CD14-positive monocyte (primary cell): ENCODE measurements around the gene TBC1D22A. TPM values are rescaled to one million over a fixed set of nuclear protein-coding genes. Genes with fewer than 3 reads are reported as not detected.

Experiments
- DNase-seq, 3 donors: peaks; one replicate each; pipeline ENCODE4 v3.0.0-alpha.2; 2011 to 2022
- H2AFZ ChIP-seq: 2 replicates; pipeline ENCODE4 v1.6.0; 2012; ENCODE audit warnings: mild to moderate bottlenecking, low read depth, low read length, inconsistent platforms; ENCODE audit not compliant: insufficient read depth, poor library complexity, severe bottlenecking
- H3K27ac ChIP-seq, 2 donors: 1 replicate in 1 of 2; 2 replicates in 1 of 2; pipeline ENCODE4 v1.5.1; 2012 to 2013; ENCODE audit warnings: low read length in 2 of 2, control low read depth in 1 of 2, inconsistent platforms in 1 of 2, low read depth in 1 of 2, mild to moderate bottlenecking in 1 of 2
- H3K27me3 ChIP-seq, 2 donors: one replicate each; pipeline versions ENCODE4 v1.6.0 to v1.6.1; 2011 to 2013; ENCODE audit warnings: low read length in 2 of 2; ENCODE audit not compliant: control insufficient read depth in 2 of 2, insufficient read depth in 2 of 2
- H3K36me3 ChIP-seq, 2 donors: replicated peaks in 1 of 2; 1 replicate in 1 of 2; 2 replicates in 1 of 2; pipeline versions ENCODE4 v1.5.1 to v1.6.1; 2012 to 2013; ENCODE audit warnings: low read length in 2 of 2, control low read depth in 1 of 2, inconsistent platforms in 1 of 2, mild to moderate bottlenecking in 1 of 2; ENCODE audit not compliant: insufficient read depth in 2 of 2, control insufficient read depth in 1 of 2
- H3K4me1 ChIP-seq, 2 donors: 1 replicate in 1 of 2; 2 replicates in 1 of 2; pipeline versions ENCODE4 v1.5.1 to v1.6.1; 2012 to 2013; ENCODE audit warnings: low read length in 2 of 2, control low read depth in 1 of 2, inconsistent platforms in 1 of 2, mild to moderate bottlenecking in 1 of 2, moderate library complexity in 1 of 2; ENCODE audit not compliant: insufficient read depth in 2 of 2, control insufficient read depth in 1 of 2
- H3K4me2 ChIP-seq: replicated peaks from 2 replicates; pipeline ENCODE3; 2012; ENCODE audit warnings: low read length, moderate library complexity, mild to moderate bottlenecking; ENCODE audit not compliant: poor library complexity, severe bottlenecking; ENCODE audit errors: extremely low read depth
- H3K4me3 ChIP-seq, 3 experiments: fragments of 200-600 bp in 1 of 3; sonication (generic) in 1 of 3; replicated peaks in 1 of 3; 1 replicate in 2 of 3; 2 replicates in 1 of 3; pipeline ENCODE4 v1.5.1; 2011 to 2013; ENCODE audit warnings: low read length in 3 of 3, mild to moderate bottlenecking in 3 of 3, control low read depth in 2 of 3, low read depth in 2 of 3, inconsistent platforms in 1 of 3, moderate library complexity in 1 of 3
- H3K79me2 ChIP-seq: 2 replicates; pipeline ENCODE4 v1.6.0; 2012; ENCODE audit warnings: mild to moderate bottlenecking, control low read depth, inconsistent platforms, low read length, moderate library complexity; ENCODE audit not compliant: insufficient read depth
- H3K9ac ChIP-seq: 2 replicates; pipeline ENCODE4 v1.6.0; 2017; ENCODE audit warnings: low read length, mild to moderate bottlenecking; ENCODE audit not compliant: insufficient read depth, poor library complexity, severe bottlenecking
- H3K9me3 ChIP-seq, 2 donors: replicated peaks in 1 of 2; 1 replicate in 1 of 2; 2 replicates in 1 of 2; pipeline versions ENCODE4 v1.5.1 to v1.6.1; 2012 to 2013; ENCODE audit warnings: low read length in 2 of 2, control low read depth in 1 of 2; ENCODE audit not compliant: control insufficient read depth in 1 of 2, insufficient read depth in 1 of 2
- H4K20me1 ChIP-seq: 2 replicates; pipeline ENCODE4 v1.6.0; 2012; ENCODE audit warnings: mild to moderate bottlenecking, low read length, control low read depth, moderate library complexity; ENCODE audit not compliant: insufficient read depth
- H3K27ac Mint-ChIP-seq, 7 donors: one replicate each; pipeline ENCODE4 v1.8.0; 2020; ENCODE audit warnings: mild to moderate bottlenecking in 7 of 7, mixed read lengths in 7 of 7, moderate library complexity in 6 of 7, inconsistent platforms in 2 of 7
- H3K27me3 Mint-ChIP-seq, 3 donors: one replicate each; pipeline ENCODE4 v1.8.0; 2021 to 2022; ENCODE audit warnings: low read depth in 3 of 3, mild to moderate bottlenecking in 3 of 3, mixed read lengths in 3 of 3, moderate library complexity in 3 of 3, inconsistent platforms in 1 of 3
- H3K36me3 Mint-ChIP-seq, 2 donors: one replicate each; pipeline ENCODE4 v1.8.0; 2020; ENCODE audit warnings: mixed read lengths in 2 of 2, inconsistent platforms in 1 of 2, mild to moderate bottlenecking in 1 of 2
- H3K4me1 Mint-ChIP-seq: one replicate; pipeline ENCODE4 v1.8.0; 2020; ENCODE audit warnings: mild to moderate bottlenecking, mixed read lengths
- H3K4me3 Mint-ChIP-seq, 2 donors: one replicate each; pipeline ENCODE4 v1.8.0; 2020; ENCODE audit warnings: mild to moderate bottlenecking in 2 of 2, mixed read lengths in 2 of 2, moderate library complexity in 1 of 2
- H3K9me3 Mint-ChIP-seq, 7 donors: one replicate each; pipeline ENCODE4 v1.8.0; 2020 to 2022; ENCODE audit warnings: mixed read lengths in 7 of 7, mild to moderate bottlenecking in 6 of 7, moderate library complexity in 6 of 7, inconsistent platforms in 2 of 7
- WGBS: methylation state at CpG from one replicate; pipeline ENCODE4 v1.1.5; 2013; ENCODE audit warnings: missing lambda C conversion rate; ENCODE audit not compliant: insufficient coverage; 5-methylcytosine and 5-hydroxymethylcytosine counted together
- intact Hi-C, 2 donors: fragments of 100-400 bp; cut with micrococcal nuclease; formaldehyde crosslinking; loops; one replicate each; pipeline versions ENCODE4 v1.15.0 to v1.15.1; 2023
- polyA plus RNA-seq, 3 donors: library from polyadenylated mRNA; depleted of rRNA in 1 of 3; unstranded in 2 of 3; stranded (reverse) in 1 of 3; fragments of 300-500 nt in 2 of 3; fragments of >200 nt in 1 of 3; fragmentation: Illumina TruSeq in 2 of 3; gene quantifications; 1 replicate in 2 of 3; 2 replicates in 1 of 3; pipeline ENCODE4 v1.2.3, GENCODE V29; 2012 to 2021
- TF ChIP-seq, protein P1 (sequence below): fragments of 200-600 bp; IDR thresholded peaks from one replicate; pipeline ENCODE4 v1.8.0; 2022; ENCODE audit warnings: antibody characterized with exemption, mild to moderate bottlenecking

The TBC1D22A gene
- polyA plus RNA-seq, 3 donors = 25.9 to 36.2 (median 29.5) TPM

DNA sequence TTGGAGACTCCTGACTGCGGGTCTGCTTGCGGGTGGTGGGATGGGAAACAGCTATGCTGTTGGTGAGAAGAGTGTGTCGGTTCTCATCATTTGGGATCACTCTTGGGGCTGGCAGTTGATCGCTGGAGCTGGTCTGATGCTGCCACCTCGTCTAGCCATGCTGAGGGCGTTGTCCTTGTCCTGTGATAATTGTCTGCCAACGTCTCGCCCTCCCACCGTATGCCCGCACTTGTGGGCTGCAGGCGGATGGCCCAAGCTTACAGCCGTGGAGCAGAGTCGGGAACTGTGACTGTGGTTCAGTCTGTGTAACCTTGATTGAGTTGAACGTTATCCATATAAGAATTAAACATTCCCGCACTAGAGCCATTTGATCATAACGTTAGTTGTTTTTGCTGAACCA is 204.4 kb downstream of the TBC1D22A start:
- Histone ChIP-seq H3K27me3 (no peaks in the 10 kb centered on the region), H3K9ac (no peak overlapping the region), H3K4me2 (no peak overlapping the region), H3K9me3 (no peaks in the 10 kb centered on the region), H2AFZ (no peak overlapping the region), H3K79me2 (no peaks in the 10 kb centered on the region), H3K36me3 (peaks cover 4 to 5% of the 10 kb centered on the region in 2 donors), H3K4me1 (peaks cover 0 to 5% of the 10 kb centered on the region in 2 donors), H3K4me3 (no peak overlapping the region), H3K27ac (no peak overlapping the region), H4K20me1 (peaks cover 100% of the 10 kb centered on the region)
- Mint-ChIP-seq H3K27ac (no peak overlapping the region), H3K27me3 (peaks cover 0 to 2% (median 0%) of the 10 kb centered on the region in 3 donors), H3K36me3 (peaks cover 20 to 27% of the 10 kb centered on the region in 2 donors), H3K9me3 (no peaks in the 10 kb centered on the region), H3K4me3 (no peak overlapping the region), H3K4me1 (peaks cover 20% of the 10 kb centered on the region)
- intact Hi-C loops = no loop called here
- WGBS = 96% methylated on average over 10 of the region's 16 CpGs
- TF ChIP-seq, protein P1, sequence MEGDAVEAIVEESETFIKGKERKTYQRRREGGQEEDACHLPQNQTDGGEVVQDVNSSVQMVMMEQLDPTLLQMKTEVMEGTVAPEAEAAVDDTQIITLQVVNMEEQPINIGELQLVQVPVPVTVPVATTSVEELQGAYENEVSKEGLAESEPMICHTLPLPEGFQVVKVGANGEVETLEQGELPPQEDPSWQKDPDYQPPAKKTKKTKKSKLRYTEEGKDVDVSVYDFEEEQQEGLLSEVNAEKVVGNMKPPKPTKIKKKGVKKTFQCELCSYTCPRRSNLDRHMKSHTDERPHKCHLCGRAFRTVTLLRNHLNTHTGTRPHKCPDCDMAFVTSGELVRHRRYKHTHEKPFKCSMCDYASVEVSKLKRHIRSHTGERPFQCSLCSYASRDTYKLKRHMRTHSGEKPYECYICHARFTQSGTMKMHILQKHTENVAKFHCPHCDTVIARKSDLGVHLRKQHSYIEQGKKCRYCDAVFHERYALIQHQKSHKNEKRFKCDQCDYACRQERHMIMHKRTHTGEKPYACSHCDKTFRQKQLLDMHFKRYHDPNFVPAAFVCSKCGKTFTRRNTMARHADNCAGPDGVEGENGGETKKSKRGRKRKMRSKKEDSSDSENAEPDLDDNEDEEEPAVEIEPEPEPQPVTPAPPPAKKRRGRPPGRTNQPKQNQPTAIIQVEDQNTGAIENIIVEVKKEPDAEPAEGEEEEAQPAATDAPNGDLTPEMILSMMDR = no peak
- DNase-seq = no peak

GRCh38 chr22:46967445-46968358 is 205.3 kb downstream of the TBC1D22A start:
- Histone ChIP-seq H4K20me1 (peaks cover 100% of the 10 kb centered on the region), H3K4me2 (no peak overlapping the region), H3K36me3 (peaks cover 6 to 8% of the 10 kb centered on the region in 2 donors), H3K27me3 (no peaks in the 10 kb centered on the region), H3K79me2 (no peaks in the 10 kb centered on the region), H3K4me1 (peaks cover 0 to 4% of the 10 kb centered on the region in 2 donors), H3K27ac (no peak overlapping the region), H2AFZ (no peak overlapping the region), H3K4me3 (no peak overlapping the region), H3K9ac (no peak overlapping the region), H3K9me3 (no peaks in the 10 kb centered on the region)
- no peak for DNase-seq
- Mint-ChIP-seq H3K36me3 (peaks cover 18 to 33% of the 10 kb centered on the region in 2 donors), H3K4me1 (peaks cover 13% of the 10 kb centered on the region), H3K27me3 (peaks cover 0 to 2% (median 0%) of the 10 kb centered on the region in 3 donors), H3K9me3 (no peaks in the 10 kb centered on the region), H3K27ac (no peak overlapping the region), H3K4me3 (no peak overlapping the region)
- TF ChIP-seq, protein P1 = no peak
- WGBS = 96% methylated on average over 13 of the region's 20 CpGs
- intact Hi-C loops = no loop called here
